ENCODE measurements around the gene DAP. TPM values are rescaled to one million over a fixed set of nuclear protein-coding genes. Genes with fewer than 3 reads are reported as not detected.
"Not testable (repeated sequence)": the region's sequence is repeated elsewhere in the genome, so short reads cannot be mapped to it uniquely, and the experiment has no call there.

The DAP gene
- total RNA-seq, 1 experiment from 2014 or later = 114 TPM

DNA sequence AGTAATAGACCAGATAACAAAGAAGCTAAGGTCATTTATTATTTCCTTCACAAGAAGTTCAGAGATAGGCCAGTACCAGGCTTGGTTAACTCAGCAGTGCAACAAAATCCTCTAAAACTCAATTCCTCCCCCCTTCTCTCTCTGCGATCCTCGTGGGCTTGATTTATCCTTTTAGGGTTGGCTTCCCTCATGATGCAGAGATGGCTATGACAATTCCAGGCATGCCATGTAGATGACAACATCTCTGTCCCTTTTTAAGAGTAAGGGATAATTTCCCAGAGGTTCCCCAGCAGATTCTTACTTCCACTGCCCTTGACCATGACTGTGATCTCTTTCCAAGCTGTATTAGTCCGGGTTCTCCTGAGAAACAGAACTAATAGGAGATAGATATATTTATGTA is 28.7 kb upstream of the DAP start:
- ChIA-PET POLR2A (no interaction called here), CTCF (interaction anchor here (1.2 to 1.5 kb wide), 3 partner anchors 11 to 25 kb away, joined by 3 to 5 read pairs (median 5); no protein-coding TSS in a partner anchor)
- Mint-ChIP-seq H3K9me3 (ENCODE audit: unreplicated experiment) (no peaks in the 10 kb centered on the region), H3K4me1 (ENCODE audit: insufficient read depth, unreplicated experiment) (peaks cover 9% of the 10 kb centered on the region), H3K27me3 (ENCODE audit: insufficient read depth, unreplicated experiment) (no peaks in the 10 kb centered on the region), H3K36me3 (ENCODE audit: insufficient read depth, unreplicated experiment) (no peaks in the 10 kb centered on the region), H3K27ac (ENCODE audit: low read depth, unreplicated experiment) (no peak overlapping the region), H3K4me3 (ENCODE audit: unreplicated experiment) (no peak overlapping the region)
- TF ChIP-seq, protein P1, sequence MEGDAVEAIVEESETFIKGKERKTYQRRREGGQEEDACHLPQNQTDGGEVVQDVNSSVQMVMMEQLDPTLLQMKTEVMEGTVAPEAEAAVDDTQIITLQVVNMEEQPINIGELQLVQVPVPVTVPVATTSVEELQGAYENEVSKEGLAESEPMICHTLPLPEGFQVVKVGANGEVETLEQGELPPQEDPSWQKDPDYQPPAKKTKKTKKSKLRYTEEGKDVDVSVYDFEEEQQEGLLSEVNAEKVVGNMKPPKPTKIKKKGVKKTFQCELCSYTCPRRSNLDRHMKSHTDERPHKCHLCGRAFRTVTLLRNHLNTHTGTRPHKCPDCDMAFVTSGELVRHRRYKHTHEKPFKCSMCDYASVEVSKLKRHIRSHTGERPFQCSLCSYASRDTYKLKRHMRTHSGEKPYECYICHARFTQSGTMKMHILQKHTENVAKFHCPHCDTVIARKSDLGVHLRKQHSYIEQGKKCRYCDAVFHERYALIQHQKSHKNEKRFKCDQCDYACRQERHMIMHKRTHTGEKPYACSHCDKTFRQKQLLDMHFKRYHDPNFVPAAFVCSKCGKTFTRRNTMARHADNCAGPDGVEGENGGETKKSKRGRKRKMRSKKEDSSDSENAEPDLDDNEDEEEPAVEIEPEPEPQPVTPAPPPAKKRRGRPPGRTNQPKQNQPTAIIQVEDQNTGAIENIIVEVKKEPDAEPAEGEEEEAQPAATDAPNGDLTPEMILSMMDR (IDR thresholded peaks at IDR 0.05; ENCODE audit: unreplicated experiment) = no peak
- BruUV-seq (replicated peaks) = no TSS peak
- DNase-seq (ENCODE audit: unreplicated experiment) = no peak
- intact Hi-C loops (cut with micrococcal nuclease) = no loop called here

DNA sequence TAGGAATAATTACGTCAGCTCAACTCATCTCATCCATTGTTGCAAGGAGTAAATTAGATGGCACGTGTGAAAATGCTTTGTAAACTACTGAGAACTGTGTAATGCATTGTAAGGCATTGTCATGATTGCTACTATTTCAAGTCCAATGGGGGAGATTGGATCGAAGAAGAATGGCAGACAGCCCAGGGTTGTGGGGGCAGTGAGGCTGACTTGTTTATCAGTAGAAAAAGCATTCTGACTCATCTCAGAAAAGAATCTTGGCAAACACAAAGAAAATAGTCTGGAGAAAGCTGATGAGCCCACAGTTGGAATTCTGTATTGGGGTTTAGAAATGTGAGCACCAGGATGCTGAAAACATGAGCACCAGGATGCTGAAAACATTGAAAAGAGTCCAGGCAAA is 28.0 kb upstream of the DAP start:
- CTCF ChIA-PET = interaction anchor here (1.2 kb wide), 1 partner anchor 24 kb away, joined by 3 read pairs; no protein-coding TSS in a partner anchor
- Mint-ChIP-seq H3K4me1 (ENCODE audit: insufficient read depth, unreplicated experiment) (peaks cover 9% of the 10 kb centered on the region), H3K36me3 (ENCODE audit: insufficient read depth, unreplicated experiment) (no peaks in the 10 kb centered on the region), H3K27ac (ENCODE audit: low read depth, unreplicated experiment) (no peak overlapping the region), H3K27me3 (ENCODE audit: insufficient read depth, unreplicated experiment) (no peaks in the 10 kb centered on the region), H3K4me3 (ENCODE audit: unreplicated experiment) (no peak overlapping the region), H3K9me3 (ENCODE audit: unreplicated experiment) (no peaks in the 10 kb centered on the region)
- BruUV-seq (replicated peaks) = no TSS peak
- TF ChIP-seq, protein P1 (IDR thresholded peaks at IDR 0.05; ENCODE audit: unreplicated experiment) = no peak
- peak; percentile 50 for DNase-seq (ENCODE audit: unreplicated experiment)
- POLR2A ChIA-PET = no interaction called here
- intact Hi-C loops (cut with micrococcal nuclease) = no loop called here

DNA sequence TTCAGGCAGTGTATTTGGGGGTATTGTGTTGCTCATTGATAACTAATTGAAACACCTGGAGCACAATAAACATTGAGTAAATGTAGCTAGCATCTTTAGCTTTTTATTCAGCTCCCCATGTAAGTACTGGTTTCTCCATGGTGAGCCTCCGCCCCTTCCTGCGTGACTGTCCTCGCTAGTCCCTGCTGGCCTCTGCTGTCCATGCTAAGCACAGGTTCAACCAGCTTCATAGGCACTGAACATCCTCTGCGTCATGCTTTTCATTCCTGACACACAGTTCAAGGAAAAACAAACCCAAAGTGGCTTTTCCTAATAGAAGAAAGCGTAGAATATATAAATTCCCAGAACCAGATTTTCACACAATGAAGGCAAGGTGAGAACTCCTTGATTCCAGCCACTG is 27.3 kb upstream of the DAP start:
- POLR2A ChIA-PET = no interaction called here
- H3K27me3 Mint-ChIP-seq (ENCODE audit: insufficient read depth, unreplicated experiment) = peaks cover 6% of the 10 kb centered on the region
- DNase-seq (ENCODE audit: unreplicated experiment) = no peak
- H3K36me3 Mint-ChIP-seq (ENCODE audit: insufficient read depth, unreplicated experiment) = no peaks in the 10 kb centered on the region
- CTCF ChIA-PET = no interaction called here
- BruUV-seq (replicated peaks) = no TSS peak
- H3K9me3 Mint-ChIP-seq (ENCODE audit: unreplicated experiment) = no peaks in the 10 kb centered on the region
- H3K4me3 Mint-ChIP-seq (ENCODE audit: unreplicated experiment) = no peak overlapping the region
- peaks cover 9% of the 10 kb centered on the region for H3K4me1 Mint-ChIP-seq (ENCODE audit: insufficient read depth, unreplicated experiment)
- TF ChIP-seq, protein P1 (IDR thresholded peaks at IDR 0.05; ENCODE audit: unreplicated experiment) = no peak
- no peak overlapping the region for H3K27ac Mint-ChIP-seq (ENCODE audit: low read depth, unreplicated experiment)
- intact Hi-C loops (cut with micrococcal nuclease) = no loop called here

DNA sequence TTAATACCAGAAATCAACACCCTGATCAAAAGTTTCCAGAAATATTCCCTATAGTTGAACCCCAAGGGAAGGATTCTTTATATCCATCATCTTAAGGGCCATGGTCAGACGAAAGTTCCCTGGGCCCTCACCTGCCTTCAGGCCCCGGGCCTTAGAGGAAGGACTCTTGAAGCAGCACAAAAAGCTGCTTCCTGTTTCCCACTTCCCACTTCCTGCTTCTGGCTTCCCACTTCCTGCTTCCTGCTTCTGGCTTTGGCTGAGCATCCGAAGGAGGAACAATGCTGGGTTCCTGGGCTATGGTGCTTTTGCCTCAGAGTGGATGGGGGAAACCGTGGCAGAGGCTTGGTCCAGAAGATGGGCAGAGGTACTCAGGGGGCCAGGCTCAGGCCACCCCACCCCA is 25.8 kb upstream of the DAP start:
- ChIA-PET POLR2A (no interaction called here), CTCF (interaction anchor here (0.7 kb wide), 1 partner anchor 1123 kb away, joined by 3 read pairs; no protein-coding TSS in a partner anchor)
- DNase-seq (ENCODE audit: unreplicated experiment) = no peak
- Mint-ChIP-seq H3K36me3 (ENCODE audit: insufficient read depth, unreplicated experiment) (no peaks in the 10 kb centered on the region), H3K27ac (ENCODE audit: low read depth, unreplicated experiment) (no peak overlapping the region), H3K4me3 (ENCODE audit: unreplicated experiment) (no peak overlapping the region), H3K9me3 (ENCODE audit: unreplicated experiment) (no peaks in the 10 kb centered on the region), H3K4me1 (ENCODE audit: insufficient read depth, unreplicated experiment) (peaks cover 9% of the 10 kb centered on the region), H3K27me3 (ENCODE audit: insufficient read depth, unreplicated experiment) (peaks cover 22% of the 10 kb centered on the region)
- TF ChIP-seq, protein P1 (IDR thresholded peaks at IDR 0.05; ENCODE audit: unreplicated experiment) = no peak
- intact Hi-C loops (cut with micrococcal nuclease) = no loop called here
- no TSS peak for BruUV-seq (replicated peaks)

DNA sequence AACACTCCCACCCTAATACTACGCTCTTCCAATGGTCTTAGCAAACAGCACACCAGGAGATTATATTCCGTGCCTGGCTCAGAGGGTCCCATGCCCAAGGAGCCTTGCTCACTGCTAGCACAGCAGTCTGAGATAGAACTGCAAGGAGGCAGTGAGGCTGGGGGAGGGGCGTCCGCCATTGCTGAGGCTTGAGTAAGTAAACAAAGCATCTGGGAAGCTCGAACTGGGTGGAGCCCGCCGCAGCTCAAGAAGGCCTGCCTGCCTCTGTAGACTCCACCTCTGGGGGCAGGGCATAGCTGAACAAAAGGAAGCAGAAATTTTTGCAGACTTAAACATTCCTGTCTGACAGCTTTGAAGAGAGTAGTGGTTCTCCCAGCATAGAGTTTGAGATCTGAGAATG is 19.2 kb upstream of the DAP start:
- peaks cover 24% of the 10 kb centered on the region for H3K27me3 Mint-ChIP-seq (ENCODE audit: insufficient read depth, unreplicated experiment)
- H3K4me3 Mint-ChIP-seq (ENCODE audit: unreplicated experiment); H3K36me3 Mint-ChIP-seq (ENCODE audit: insufficient read depth, unreplicated experiment); H3K27ac Mint-ChIP-seq (ENCODE audit: low read depth, unreplicated experiment); intact Hi-C loops (cut with micrococcal nuclease); DNase-seq (ENCODE audit: unreplicated experiment); BruUV-seq (replicated peaks); POLR2A ChIA-PET; H3K4me1 Mint-ChIP-seq (ENCODE audit: insufficient read depth, unreplicated experiment); H3K9me3 Mint-ChIP-seq (ENCODE audit: unreplicated experiment): not testable (repeated sequence)
- CTCF ChIA-PET = interaction anchor here (0.5 to 0.6 kb wide), 2 partner anchors 11 to 71 kb away, joined by 3 to 5 read pairs; no protein-coding TSS in a partner anchor
